Epithelial cell of esophagus (primary cell): Measurements from ENCODE around the gene KCNG4.

Experiments used
- DNase-seq: peaks from one replicate; pipeline ENCODE4 v3.0.0; 2010; ENCODE audit warnings: low read depth
- H3K4me3 ChIP-seq: 2 replicates; pipeline ENCODE4 v1.5.1; 2011; ENCODE audit warnings: mild to moderate bottlenecking, low read length, control low read depth
- CTCF ChIP-seq: IDR thresholded peaks from 2 replicates; pipeline ENCODE4 v1.5.1; 2011; ENCODE audit warnings: low read depth, mild to moderate bottlenecking, low read length, control low read depth, inconsistent platforms; ENCODE audit not compliant: insufficient read depth; ENCODE audit errors: missing control alignments

Gene KCNG4

DNA sequence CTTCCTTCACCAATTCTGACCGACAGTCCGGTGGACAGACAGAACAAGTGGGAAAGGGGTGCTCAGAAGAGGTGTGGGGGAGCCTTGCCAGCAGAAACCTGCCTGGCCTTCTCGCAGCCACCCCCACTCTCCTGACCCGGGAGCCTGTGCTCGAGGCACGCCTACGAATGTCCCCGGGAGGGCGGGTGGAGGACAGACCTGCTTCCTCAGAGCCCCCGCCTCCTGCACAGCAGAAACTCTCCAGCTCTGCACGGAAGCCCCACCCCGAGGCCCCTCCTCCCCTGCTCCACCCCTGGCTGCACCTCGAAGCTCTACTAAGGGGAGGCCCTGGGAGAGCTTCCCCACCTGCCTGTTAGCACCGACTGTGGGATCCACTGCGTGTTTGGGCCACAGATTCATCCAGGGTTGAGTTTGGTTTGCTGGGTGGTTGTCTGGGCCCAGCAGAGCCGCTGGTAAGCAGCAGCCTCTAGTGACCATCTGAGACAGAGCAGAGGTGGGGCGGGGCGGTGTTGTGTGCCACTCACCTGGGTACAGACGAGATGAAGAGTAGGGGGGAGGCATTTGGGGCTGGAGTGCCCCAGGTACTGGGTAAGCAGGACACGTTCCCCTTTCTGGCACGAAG is 59.2 kb downstream of the KCNG4 start:
- TF ChIP-seq CTCF: no peak
- H3K4me3 ChIP-seq: no peak overlapping the region
- DNase-seq: no peak

- no peak overlapping the region for H3K4me3 ChIP-seq
- no peak for TF ChIP-seq CTCF
- DNase-seq: no peak
These were observed 60.0 kb downstream of the KCNG4 start for GRCh38 chr16:84179612-84180320.

- no peak for DNase-seq
- H3K4me3 ChIP-seq: no peak overlapping the region
- TF ChIP-seq CTCF: no peak
These were observed 60.8 kb downstream of the KCNG4 start for GRCh38 chr16:84178892-84179611.

DNA sequence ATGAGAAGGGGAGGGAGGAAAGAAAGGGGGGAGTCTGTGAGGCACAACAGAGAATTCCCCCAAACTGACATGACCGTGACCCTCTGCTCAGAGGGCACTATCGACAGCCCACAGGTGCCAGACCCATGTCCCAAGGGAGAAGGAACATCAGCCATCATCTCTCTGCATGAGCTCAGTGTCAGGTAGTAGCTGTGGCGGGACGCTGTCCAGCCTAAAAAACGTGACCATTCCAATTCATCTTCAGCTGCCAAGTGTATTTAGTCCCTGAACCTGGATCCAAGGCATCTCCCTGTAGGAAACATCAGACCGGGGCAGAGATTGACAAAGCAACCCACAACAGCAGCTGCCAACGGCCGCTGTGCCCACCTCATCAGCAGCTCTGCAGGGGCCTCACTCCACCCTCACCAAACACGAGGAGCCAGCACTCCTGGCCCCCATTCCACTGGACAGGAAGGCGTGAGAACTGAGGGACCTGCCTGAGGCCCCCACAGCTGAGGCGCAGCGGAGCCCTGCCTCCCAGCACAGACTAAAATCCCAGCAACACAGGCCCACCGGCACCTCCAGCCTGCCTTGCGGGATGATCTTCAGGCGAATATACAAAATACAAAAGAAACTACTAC is 61.6 kb downstream of the KCNG4 start:
- DNase-seq: no peak
- no peak for TF ChIP-seq CTCF
- no peak overlapping the region for H3K4me3 ChIP-seq

GRCh38 chr16:84177741-84178073 is 62.1 kb downstream of the KCNG4 start:
- H3K4me3 ChIP-seq: no peak overlapping the region
- no peak for TF ChIP-seq CTCF
- DNase-seq: peak; percentile 63

GRCh38 chr16:84176192-84177053 is 63.4 kb downstream of the KCNG4 start:
- no peak for TF ChIP-seq CTCF
- DNase-seq: no peak
- H3K4me3 ChIP-seq: no peak overlapping the region
